H9 (cell line): Measurements from ENCODE around the gene CDS2. TPM values are rescaled to one million over a fixed set of nuclear protein-coding genes. Genes with fewer than 3 reads are reported as not detected.

Experiments
- DNase-seq: peaks from one replicate; pipeline ENCODE4 v3.0.0-alpha.2; 2017
- H2AFZ ChIP-seq: one replicate; pipeline ENCODE4 v1.6.1; 2013; ENCODE audit warnings: mild to moderate bottlenecking, low read length, control low read depth, moderate library complexity
- H2AK5ac ChIP-seq: 2 replicates; pipeline ENCODE4 v1.6.1; 2013; ENCODE audit warnings: low read length, control low read depth, mixed read lengths; ENCODE audit not compliant: insufficient read length
- H2BK120ac ChIP-seq: one replicate; pipeline ENCODE4 v1.6.1; 2013; ENCODE audit warnings: low read depth, mild to moderate bottlenecking, low read length, control low read depth, inconsistent platforms; ENCODE audit not compliant: poor library complexity, severe bottlenecking
- H2BK12ac ChIP-seq: 2 replicates; pipeline ENCODE4 v1.6.1; 2013; ENCODE audit warnings: low read length, control low read depth, mixed read lengths, low read depth; ENCODE audit not compliant: insufficient read length
- H2BK15ac ChIP-seq: 2 replicates; pipeline ENCODE4 v1.6.1; 2013; ENCODE audit warnings: low read depth, low read length, control low read depth
- H2BK20ac ChIP-seq: one replicate; pipeline ENCODE4 v1.6.1; 2013; ENCODE audit warnings: low read depth, mild to moderate bottlenecking, low read length, control low read depth, inconsistent platforms; ENCODE audit not compliant: poor library complexity, severe bottlenecking
- H2BK5ac ChIP-seq: 2 replicates; pipeline ENCODE4 v1.6.1; 2013; ENCODE audit warnings: low read length, control low read depth, mixed read lengths; ENCODE audit not compliant: insufficient read length
- H3K14ac ChIP-seq: 2 replicates; pipeline ENCODE4 v1.6.1; 2013; ENCODE audit warnings: low read length, control low read depth; ENCODE audit not compliant: insufficient read depth
- H3K18ac ChIP-seq: 2 replicates; pipeline ENCODE4 v1.6.1; 2013; ENCODE audit warnings: low read depth, mild to moderate bottlenecking, mixed read lengths, low read length, control low read depth; ENCODE audit not compliant: insufficient read length
- H3K23ac ChIP-seq: 2 replicates; pipeline ENCODE4 v1.6.1; 2013; ENCODE audit warnings: low read length, control low read depth, mixed read lengths, low read depth; ENCODE audit not compliant: insufficient read length
- H3K23me2 ChIP-seq: 2 replicates; pipeline ENCODE4 v1.6.1; 2013; ENCODE audit warnings: low read depth, mild to moderate bottlenecking, mixed read lengths, low read length, control low read depth; ENCODE audit not compliant: insufficient read length, poor library complexity, severe bottlenecking
- H3K27ac ChIP-seq: 2 replicates; pipeline ENCODE4 v1.5.1; 2013; ENCODE audit warnings: low read length, control low read depth, mixed read lengths, low read depth; ENCODE audit not compliant: insufficient read length
- H3K27me3 ChIP-seq: 2 replicates; pipeline ENCODE4 v1.6.1; 2013; ENCODE audit warnings: low read length, control low read depth, inconsistent platforms; ENCODE audit not compliant: insufficient read depth
- H3K4ac ChIP-seq: 2 replicates; pipeline ENCODE4 v1.6.1; 2013; ENCODE audit warnings: low read depth, mild to moderate bottlenecking, control low read depth, inconsistent platforms, low read length, moderate library complexity
- H3K4me1 ChIP-seq: 2 replicates; pipeline ENCODE4 v1.6.1; 2013; ENCODE audit warnings: low read length, control low read depth, inconsistent platforms; ENCODE audit not compliant: insufficient read depth
- H3K4me2 ChIP-seq: 2 replicates; pipeline ENCODE4 v1.6.1; 2013; ENCODE audit warnings: low read length, control low read depth, mixed read lengths; ENCODE audit not compliant: insufficient read length, insufficient read depth
- H3K56ac ChIP-seq: 2 replicates; pipeline ENCODE4 v1.6.1; 2013; ENCODE audit warnings: low read depth, mild to moderate bottlenecking, mixed read lengths, low read length, control low read depth; ENCODE audit not compliant: insufficient read length
- H3K79me1 ChIP-seq: 2 replicates; pipeline ENCODE4 v1.6.1; 2013; ENCODE audit warnings: low read depth, mild to moderate bottlenecking, moderate library complexity, low read length, control low read depth, inconsistent platforms; ENCODE audit not compliant: insufficient read depth, poor library complexity, severe bottlenecking
- H3K79me2 ChIP-seq: 2 replicates; pipeline ENCODE4 v1.6.1; 2013; ENCODE audit warnings: low read length, control low read depth, inconsistent platforms; ENCODE audit not compliant: insufficient read depth
- H3K9ac ChIP-seq: 2 replicates; pipeline ENCODE4 v1.6.1; 2013; ENCODE audit warnings: low read length, control low read depth, mixed read lengths; ENCODE audit not compliant: insufficient read length; ENCODE audit errors: extremely low read depth
- H3K9me3 ChIP-seq: one replicate; pipeline ENCODE4 v1.6.1; 2013; ENCODE audit warnings: low read depth, low read length, inconsistent platforms; ENCODE audit not compliant: control insufficient read depth
- H3T11ph ChIP-seq: one replicate; pipeline ENCODE4 v1.6.1; 2013; ENCODE audit warnings: mild to moderate bottlenecking, low read length, control low read depth, inconsistent platforms
- H4K20me1 ChIP-seq: one replicate; pipeline ENCODE4 v1.6.1; 2013; ENCODE audit not compliant: control insufficient read depth, insufficient read length, insufficient read depth
- H4K5ac ChIP-seq: 2 replicates; pipeline ENCODE4 v1.6.1; 2013; ENCODE audit warnings: low read depth, mild to moderate bottlenecking, mixed read lengths, low read length, control low read depth; ENCODE audit not compliant: insufficient read length
- H4K8ac ChIP-seq: replicated peaks from 2 replicates; pipeline ENCODE4 v1.6.1; 2013; ENCODE audit warnings: low read length, control low read depth, mixed read lengths, low read depth; ENCODE audit not compliant: insufficient read length
- H4K91ac ChIP-seq: 2 replicates; pipeline ENCODE4 v1.6.1; 2013; ENCODE audit warnings: low read depth, mild to moderate bottlenecking, moderate library complexity, mixed read lengths, low read length, control low read depth; ENCODE audit not compliant: insufficient read length
- H3K27ac Mint-ChIP-seq, 3 experiments: 2 replicates in 2 of 3; 3 replicates in 1 of 3; pipeline ENCODE4 v1.8.0; 2020 to 2021; ENCODE audit warnings: mixed read lengths in 3 of 3, mild to moderate bottlenecking in 1 of 3, moderate library complexity in 1 of 3
- H3K27me3 Mint-ChIP-seq: 2 replicates; pipeline ENCODE4 v1.8.0; 2021; ENCODE audit warnings: low read depth, mild to moderate bottlenecking, moderate library complexity, mixed read lengths
- H3K36me3 Mint-ChIP-seq, 3 experiments: 2 replicates in 2 of 3; 3 replicates in 1 of 3; pipeline ENCODE4 v1.8.0; 2020 to 2021; ENCODE audit warnings: low read depth in 3 of 3, mixed read lengths in 3 of 3; ENCODE audit not compliant: insufficient read depth in 1 of 3
- H3K4me1 Mint-ChIP-seq, 2 experiments: 2 replicates each; pipeline ENCODE4 v1.8.0; 2020; ENCODE audit warnings: mixed read lengths in 2 of 2
- H3K4me3 Mint-ChIP-seq, 2 experiments: 2 replicates in 1 of 2; 3 replicates in 1 of 2; pipeline ENCODE4 v1.8.0; 2020 to 2021; ENCODE audit warnings: mild to moderate bottlenecking in 2 of 2, mixed read lengths in 2 of 2, moderate library complexity in 1 of 2
- H3K9me3 Mint-ChIP-seq, 2 experiments: 2 replicates in 1 of 2; 3 replicates in 1 of 2; pipeline ENCODE4 v1.8.0; 2020; ENCODE audit warnings: mild to moderate bottlenecking in 2 of 2, mixed read lengths in 2 of 2, moderate library complexity in 1 of 2
- CTCF ChIP-seq: fragments of 200-600 bp; sonication (generic); conservative IDR thresholded peaks from 3 replicates; pipeline ENCODE4 v1.8.0; 2021; ENCODE audit warnings: antibody characterized with exemption, mild to moderate bottlenecking
- WGBS: extraction: QIAGEN DNeasy Blood & Tissue Kit; methylation state at CpG from one replicate; pipeline ENCODE4 v1.1.7; 2013; ENCODE audit warnings: missing lambda C conversion rate, low lambda C conversion rate, mixed read lengths; ENCODE audit not compliant: insufficient read length; ENCODE audit errors: extremely low coverage; 5-methylcytosine and 5-hydroxymethylcytosine counted together
- total RNA-seq: library from RNA; stranded (reverse); gene quantifications from 2 replicates; pipeline ENCODE4 v1.2.1, GENCODE V29; 2021

The CDS2 gene
- total RNA-seq, 1 experiment from 2014 or later: 63.2 TPM

DNA sequence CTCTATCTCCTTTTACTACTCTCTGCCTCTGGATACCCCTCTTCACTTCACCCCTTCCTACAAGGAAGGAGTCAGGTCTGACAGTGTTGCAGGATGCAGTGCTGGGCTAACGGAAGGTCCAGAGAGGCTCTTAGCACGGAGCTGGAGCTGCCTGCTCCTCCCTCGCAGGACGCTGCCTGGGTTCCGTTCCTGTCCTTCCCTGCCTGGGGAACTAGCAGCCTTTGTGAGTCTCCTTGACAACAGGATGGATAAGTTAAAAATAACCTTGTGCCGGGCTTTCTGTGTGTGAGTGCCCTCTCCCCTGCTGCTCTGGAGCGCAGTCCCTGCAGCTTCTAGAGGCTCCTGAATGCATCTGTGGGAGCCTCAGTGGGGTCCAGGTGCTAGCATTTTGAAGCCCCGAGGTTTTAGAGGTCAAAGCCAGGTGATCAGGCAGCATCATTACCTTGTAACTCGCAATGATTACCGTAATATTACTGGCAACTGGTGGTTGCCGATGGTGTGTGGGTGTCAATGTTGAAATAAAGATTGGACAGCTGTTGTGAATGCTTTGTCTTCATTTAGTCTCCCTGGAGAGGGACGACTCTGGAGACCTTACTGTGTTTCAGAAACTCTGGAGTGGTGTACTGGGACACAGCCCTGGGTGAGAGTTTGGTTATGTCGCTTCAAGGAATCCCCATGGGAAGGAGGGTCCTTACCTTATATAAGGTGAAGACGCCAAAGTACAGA, 44.4 kb downstream of the CDS2 start:
- Histone ChIP-seq H2AFZ (no peak overlapping the region), H3K23me2 (no peaks in the 10 kb centered on the region), H3K27me3 (no peaks in the 10 kb centered on the region), H4K20me1 (no peaks in the 10 kb centered on the region), H3K9me3 (no peaks in the 10 kb centered on the region), H3K9ac (no peak overlapping the region), H2BK15ac (no peak overlapping the region), H3K4me1 (peaks cover 22% of the 10 kb centered on the region; the same call in 1 of the 2 replicates), H4K5ac (peak overlapping the region; percentile 14), H2BK5ac (no peak overlapping the region), H3K4ac (no peak overlapping the region), H3K18ac (peak overlapping the region; percentile 44), H3T11ph (no peak overlapping the region), H3K4me2 (no peak overlapping the region), H2BK20ac (no peak overlapping the region), H4K91ac (no peak overlapping the region), H2BK12ac (no peak overlapping the region), H3K27ac (no peak overlapping the region), H3K79me2 (peaks cover 6% of the 10 kb centered on the region; the same call in 1 of the 2 replicates), H2AK5ac (no peak overlapping the region), H3K79me1 (no peaks in the 10 kb centered on the region), H3K23ac (no peak overlapping the region), H3K56ac (no peak overlapping the region), H4K8ac (no peak overlapping the region), H3K14ac (no peak overlapping the region; the same call in 1 of the 2 replicates), H2BK120ac (no peak overlapping the region)
- Mint-ChIP-seq H3K27me3 (no peaks in the 10 kb centered on the region), H3K9me3 (no peaks in the 10 kb centered on the region), H3K27ac (peak overlapping the region; percentile 83 to 92 (median 85); a peak in 6 of 7 replicates), H3K4me1 (peaks cover 60 to 66% of the 10 kb centered on the region in 2 experiments), H3K4me3 (peak overlapping the region in 1 of 2 experiments; percentile 5; a peak in 3 of 5 replicates), H3K36me3 (peaks cover 5 to 19% (median 6%) of the 10 kb centered on the region in 3 experiments; a peak in 5 of 7 replicates)
- no CpG with 5 or more reads among the region's 14 CpGs for WGBS
- peak; percentile 43 for DNase-seq
- TF ChIP-seq CTCF: no peak
